GM12801 (cell line): ENCODE measurements around the gene KNG1.

ENCODE experiments used
- TF ChIP-seq, protein P1 (sequence below): IDR thresholded peaks from one replicate; pipeline ENCODE4 v1.5.1; 2011; ENCODE audit warnings: control low read depth; ENCODE audit not compliant: insufficient read length; ENCODE audit errors: extremely low read depth

Gene KNG1

DNA sequence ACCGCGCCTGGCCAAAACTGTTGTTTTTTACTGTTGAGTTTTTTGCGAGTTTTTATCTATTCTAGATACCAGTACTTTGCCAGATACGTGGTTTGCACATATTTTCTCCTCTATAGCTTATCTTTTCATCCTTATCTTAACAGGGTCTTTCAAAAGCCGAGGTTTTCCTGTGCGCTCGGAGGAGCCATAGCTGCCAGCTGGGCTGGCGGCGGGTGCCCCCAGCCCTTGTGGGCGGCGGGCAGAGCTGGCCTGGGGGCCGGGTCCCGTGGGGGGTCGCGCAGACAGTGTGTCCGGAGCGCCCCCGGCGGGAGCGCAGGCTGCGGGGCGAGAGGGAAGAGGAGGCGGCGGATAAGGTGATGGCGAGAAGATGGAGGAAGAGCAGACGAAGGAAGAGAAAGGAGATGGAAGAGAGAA is 55.1 kb downstream of the KNG1 start:
- TF ChIP-seq, protein P1, sequence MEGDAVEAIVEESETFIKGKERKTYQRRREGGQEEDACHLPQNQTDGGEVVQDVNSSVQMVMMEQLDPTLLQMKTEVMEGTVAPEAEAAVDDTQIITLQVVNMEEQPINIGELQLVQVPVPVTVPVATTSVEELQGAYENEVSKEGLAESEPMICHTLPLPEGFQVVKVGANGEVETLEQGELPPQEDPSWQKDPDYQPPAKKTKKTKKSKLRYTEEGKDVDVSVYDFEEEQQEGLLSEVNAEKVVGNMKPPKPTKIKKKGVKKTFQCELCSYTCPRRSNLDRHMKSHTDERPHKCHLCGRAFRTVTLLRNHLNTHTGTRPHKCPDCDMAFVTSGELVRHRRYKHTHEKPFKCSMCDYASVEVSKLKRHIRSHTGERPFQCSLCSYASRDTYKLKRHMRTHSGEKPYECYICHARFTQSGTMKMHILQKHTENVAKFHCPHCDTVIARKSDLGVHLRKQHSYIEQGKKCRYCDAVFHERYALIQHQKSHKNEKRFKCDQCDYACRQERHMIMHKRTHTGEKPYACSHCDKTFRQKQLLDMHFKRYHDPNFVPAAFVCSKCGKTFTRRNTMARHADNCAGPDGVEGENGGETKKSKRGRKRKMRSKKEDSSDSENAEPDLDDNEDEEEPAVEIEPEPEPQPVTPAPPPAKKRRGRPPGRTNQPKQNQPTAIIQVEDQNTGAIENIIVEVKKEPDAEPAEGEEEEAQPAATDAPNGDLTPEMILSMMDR: no peak

DNA sequence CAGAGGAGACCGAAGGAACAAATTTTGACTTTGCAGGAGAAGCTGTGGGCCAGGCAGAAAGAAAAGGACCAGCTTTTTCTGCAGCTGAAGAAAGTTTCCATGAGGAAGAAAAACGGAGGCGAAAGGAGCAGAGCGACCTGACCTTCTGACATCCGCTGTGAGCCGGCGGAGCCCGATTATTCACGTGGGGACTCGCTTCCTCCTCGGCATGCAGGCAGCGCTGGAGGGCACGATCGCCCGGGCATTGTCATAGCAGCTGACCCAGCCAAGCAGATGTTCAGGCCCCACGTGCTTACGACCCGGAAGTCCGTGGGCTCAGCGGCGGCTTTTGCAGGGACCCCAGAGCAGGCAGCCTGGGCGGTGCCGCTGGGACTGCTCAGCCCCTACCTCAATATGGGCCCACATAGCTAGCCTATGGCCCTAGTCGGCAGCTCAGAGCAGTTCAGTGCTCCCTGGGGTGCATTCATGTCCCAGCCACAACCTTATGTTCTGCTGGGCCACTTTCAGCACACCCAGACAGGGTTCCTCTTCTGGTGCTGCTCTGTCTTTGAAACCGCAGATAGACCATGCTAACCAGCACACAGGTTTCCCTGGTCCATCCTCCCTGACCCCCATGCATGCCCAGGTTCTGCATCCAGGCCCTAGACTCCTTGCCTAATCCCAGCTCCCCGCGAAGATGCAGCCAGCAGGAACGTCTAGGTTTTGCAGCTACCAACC is 55.7 kb downstream of the KNG1 start:
- TF ChIP-seq, protein P1: no peak

DNA sequence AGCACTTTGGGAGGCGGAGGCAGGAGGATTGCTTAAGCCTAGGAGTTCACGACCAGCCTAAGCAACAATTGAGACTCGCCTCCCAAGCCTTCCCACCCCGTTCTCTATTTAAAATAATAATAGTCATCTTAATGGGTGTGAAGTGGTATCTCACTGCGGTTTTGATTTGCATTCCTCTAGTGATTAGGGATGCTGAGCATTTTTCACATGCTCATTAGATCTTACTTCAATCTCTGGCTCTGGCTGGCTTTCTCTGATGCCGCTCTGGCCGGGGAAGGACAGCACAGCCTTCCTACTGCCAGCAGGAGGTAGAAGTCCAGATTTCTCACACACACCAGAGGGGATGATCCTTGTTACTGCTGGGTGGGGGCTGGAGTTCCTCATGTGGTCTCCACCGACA is 58.8 kb downstream of the KNG1 start:
- TF ChIP-seq, protein P1: no peak

DNA sequence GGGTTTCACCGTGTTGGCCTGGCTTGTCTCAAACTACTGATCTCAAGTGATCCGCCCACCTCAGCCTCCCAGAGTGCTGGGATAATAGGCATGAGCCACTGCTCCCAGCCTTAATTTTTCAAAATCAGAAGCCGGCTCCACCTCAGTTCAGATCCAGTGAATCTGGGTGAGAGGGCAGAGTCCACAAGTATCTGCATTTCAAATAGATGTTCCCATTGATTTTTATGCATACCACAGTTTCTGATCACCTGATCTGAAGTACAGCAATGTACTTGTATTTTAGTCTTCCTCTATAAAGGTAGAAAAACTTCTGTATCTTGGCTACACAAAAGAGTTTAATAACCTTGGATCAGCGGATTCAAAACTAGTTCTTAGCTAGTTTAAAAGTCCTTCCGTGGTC is 62.0 kb downstream of the KNG1 start:
- TF ChIP-seq, protein P1: no peak

DNA sequence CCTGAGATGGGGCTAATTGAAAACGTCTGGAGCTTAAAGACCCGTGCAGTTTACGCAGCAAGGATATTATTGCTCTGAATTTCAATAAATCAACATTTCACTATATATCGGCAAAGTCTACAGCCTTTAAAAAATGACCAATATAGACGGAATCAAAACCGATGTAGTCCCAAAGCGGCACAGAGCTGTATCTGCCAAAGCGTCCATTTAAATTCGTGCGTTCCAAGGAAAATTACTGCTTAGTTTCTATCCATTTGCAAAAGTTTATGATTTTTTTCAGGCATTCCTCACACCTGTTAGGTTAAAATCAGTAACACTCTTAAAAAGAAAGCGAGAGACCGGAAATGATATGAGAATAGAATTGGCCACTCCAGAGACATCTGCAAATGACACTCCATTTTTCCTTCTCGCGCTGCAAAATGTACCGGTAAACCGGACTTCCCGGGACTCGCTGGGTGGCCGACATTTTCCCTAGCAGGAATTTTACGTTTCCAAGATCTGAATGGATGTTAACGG is 65.4 kb downstream of the KNG1 start:
- TF ChIP-seq, protein P1: no peak

DNA sequence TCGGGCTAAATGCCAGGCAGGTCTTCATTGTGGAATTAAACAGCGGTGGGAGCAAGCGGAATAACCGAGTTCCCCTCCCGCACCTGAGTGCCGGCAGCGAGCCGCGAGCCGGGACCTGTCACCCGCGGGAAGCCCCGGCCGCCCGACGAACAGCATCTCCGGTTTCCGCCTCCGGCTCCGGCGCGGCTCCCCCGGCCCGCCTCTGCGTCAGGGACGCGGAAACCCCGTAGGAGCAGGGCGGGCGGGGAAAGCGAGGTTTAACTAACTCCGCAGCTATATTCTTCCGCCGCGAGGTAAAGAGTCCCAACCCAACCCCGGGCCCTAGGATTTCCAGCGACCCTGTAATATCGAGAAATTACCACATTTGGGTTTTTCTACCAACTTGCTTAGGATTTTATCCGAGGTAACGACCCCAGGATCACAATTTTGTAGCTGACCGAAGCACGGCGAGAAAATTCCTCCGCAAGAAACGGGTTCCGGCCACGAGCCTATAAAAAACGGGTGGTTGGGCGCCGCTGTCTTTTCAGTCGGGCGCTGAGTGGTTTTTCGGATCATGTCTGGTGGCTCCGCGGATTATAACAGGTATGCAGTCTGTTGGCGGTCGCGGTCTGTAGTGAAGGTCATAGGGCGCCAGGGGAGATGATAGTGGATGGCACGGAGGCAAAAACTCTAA is 66.0 kb downstream of the KNG1 start, which contains the start of gene EIF4A2:
Gene EIF4A2, plus strand, starts transcription at position 520 of the 673 bp plus-strand sequence. Its CDS starts 34 bp downstream, at position 554.
- TF ChIP-seq, protein P1: no peak

DNA sequence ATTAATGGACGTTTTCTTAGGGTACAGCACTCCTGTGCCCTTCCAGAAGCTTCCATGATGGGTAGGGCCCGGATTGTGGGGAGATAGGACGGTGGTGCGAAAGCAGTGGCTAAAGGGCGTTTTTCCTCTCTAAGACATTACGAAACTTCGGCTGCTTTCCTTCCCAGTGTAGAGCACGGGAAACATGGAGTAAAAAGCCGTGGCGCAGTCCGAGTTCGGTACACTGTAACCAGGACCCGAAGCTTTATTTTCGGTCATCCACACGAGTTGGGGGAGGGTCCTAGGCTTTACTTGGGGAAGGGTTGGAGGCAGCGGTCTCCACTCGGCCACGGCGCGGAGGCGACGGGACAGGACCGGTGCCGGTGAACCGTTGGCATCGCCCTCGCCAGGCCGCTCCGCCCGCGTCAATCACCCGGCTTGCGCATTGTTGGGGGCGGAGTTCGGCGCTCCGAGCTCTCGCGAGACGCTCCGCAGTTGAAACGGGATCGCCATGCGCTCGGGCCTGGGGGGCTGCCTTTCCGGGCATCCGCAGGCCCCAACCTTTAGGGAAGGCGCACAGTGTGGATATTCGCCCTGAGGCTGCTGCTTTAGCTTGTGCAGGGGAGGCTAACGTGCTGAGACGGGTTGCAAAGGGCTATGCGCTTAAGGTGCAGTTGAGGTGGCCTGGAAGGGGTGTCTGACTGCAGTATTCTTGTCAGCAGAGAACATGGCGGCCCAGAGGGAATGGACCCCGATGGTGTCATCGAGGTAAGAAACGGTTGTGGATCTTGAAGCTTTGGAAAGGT is 66.8 kb downstream of the KNG1 start:
- TF ChIP-seq, protein P1: no peak
